ENCODE measurements around the gene RBL2. TPM values are rescaled to one million over a fixed set of nuclear protein-coding genes. Genes with fewer than 3 reads are reported as not detected.

RBL2 gene
- total RNA-seq, 1 experiment from 2014 or later, result 38.4 TPM

- ChIA-PET POLR2A (interaction anchor here (0.5 to 0.6 kb wide), 2 partner anchors 32 to 357 kb away, joined by 3 to 4 read pairs; no protein-coding TSS in a partner anchor), CTCF (interaction anchor here (0.6 to 1.5 kb wide), 4 partner anchors 47 to 1685 kb away, joined by 3 to 7 read pairs (median 3); partner anchors contain the start of gene IRX3)
- Mint-ChIP-seq H3K9me3 (peaks cover 3% of the 10 kb centered on the region; the same call in 1 of the 2 replicates), H3K27me3 (ENCODE audit: low read depth) (no peaks in the 10 kb centered on the region), H3K36me3 (peaks cover 7% of the 10 kb centered on the region), H3K4me1 (peaks cover 30% of the 10 kb centered on the region), H3K4me3 (peak overlapping the region; percentile 87), H3K27ac (peak overlapping the region; percentile 91)
- peak; percentile 93 for ATAC-seq
- peak; percentile 100 for DNase-seq (ENCODE audit: low spot score)
- no peak for TF ChIP-seq AR (CRISPR knock-in tag; IDR thresholded peaks at IDR 0.05)
- TF ChIP-seq AFF4 (CRISPR knock-in tag; IDR thresholded peaks at IDR 0.05; ENCODE audit: borderline replicate concordance), result no peak
- no peak for TF ChIP-seq E2F4 (CRISPR knock-in tag; IDR thresholded peaks at IDR 0.05; ENCODE audit: borderline replicate concordance, low read depth)
- no peak for TF ChIP-seq CDX4 (CRISPR knock-in tag; IDR thresholded peaks at IDR 0.05; ENCODE audit: borderline replicate concordance)
- TF ChIP-seq HMGXB4 (CRISPR knock-in tag; IDR thresholded peaks at IDR 0.05), result no peak
- no peak for TF ChIP-seq NR2C2 (CRISPR knock-in tag; IDR thresholded peaks at IDR 0.05)
- no peak for TF ChIP-seq ZNF423 (CRISPR knock-in tag; IDR thresholded peaks at IDR 0.05)
- no peak for TF ChIP-seq ZNF263 (CRISPR knock-in tag; IDR thresholded peaks at IDR 0.05; ENCODE audit: low read depth)
- TF ChIP-seq ETV6 (CRISPR knock-in tag; IDR thresholded peaks at IDR 0.05), result peak; percentile 75; the same call in 1 of the 2 replicates
- TF ChIP-seq FOXP1 (CRISPR knock-in tag; IDR thresholded peaks at IDR 0.05; ENCODE audit: borderline replicate concordance), result peak; percentile 90; the same call in 1 of the 2 replicates
- no peak for TF ChIP-seq CREB1 (CRISPR knock-in tag; IDR thresholded peaks at IDR 0.05)
- peak; percentile 84 for TF ChIP-seq SP1 (CRISPR knock-in tag; conservative IDR thresholded peaks at IDR 0.05)
- no peak for TF ChIP-seq MLX (CRISPR knock-in tag; IDR thresholded peaks at IDR 0.05)
- TF ChIP-seq E2F1 (CRISPR knock-in tag; IDR thresholded peaks at IDR 0.05), result no peak
- no peak for TF ChIP-seq TCF7 (CRISPR knock-in tag; IDR thresholded peaks at IDR 0.05; ENCODE audit: low read depth)
- TF ChIP-seq JUN (CRISPR knock-in tag; IDR thresholded peaks at IDR 0.05), result no peak
- TF ChIP-seq ZNF219 (CRISPR knock-in tag; IDR thresholded peaks at IDR 0.05; ENCODE audit: borderline replicate concordance), result no peak
- TF ChIP-seq ZNF138 (CRISPR knock-in tag; conservative IDR thresholded peaks at IDR 0.05), result no peak
- TF ChIP-seq NFE2L1 (CRISPR knock-in tag; IDR thresholded peaks at IDR 0.05), result no peak
- peak; percentile 66; the same call in 1 of the 2 replicates for TF ChIP-seq MAX (CRISPR knock-in tag; IDR thresholded peaks at IDR 0.05)
- no peak for TF ChIP-seq TEAD4 (CRISPR knock-in tag; IDR thresholded peaks at IDR 0.05)
- peak; percentile 82; the same call in 1 of the 2 replicates for TF ChIP-seq FOXP4 (CRISPR knock-in tag; IDR thresholded peaks at IDR 0.05)
Measured at GRCh38 chr16:53503270-53503923, 69.1 kb downstream of the RBL2 start.
